ENCODE results near the gene BLOC1S1. TPM values are rescaled to one million over a fixed set of nuclear protein-coding genes. Genes with fewer than 3 reads are reported as not detected.

Gene BLOC1S1
- total and polyA plus RNA-seq, 3 donors from 2014 or later, result 108 to 145 (median 110) TPM

- intact Hi-C loops (cut with DNase I; ENCODE audit: low total_unique reads), result no loop called here
- WGBS, 2 donors, result 89 to 90% methylated on average over 8 to 19 of the region's 19 CpGs
- TF ChIP-seq POLR2A (IDR thresholded peaks at IDR 0.05), result no peak
- Histone ChIP-seq H3K36me3 (ENCODE audit: low read depth, missing control alignments) (no peaks in the 10 kb centered on the region), H3K27me3 (no peaks in the 10 kb centered on the region), H3K4me3 (no peak overlapping the region), H3K9me3 (no peaks in the 10 kb centered on the region), H3K27ac (no peak overlapping the region), H3K4me1 (no peaks in the 10 kb centered on the region)
- DNase-seq, result no peak
Measured at GRCh38 chr12:55696796-55697462, 18.9 kb upstream of the BLOC1S1 start.

- H3K27ac ChIP-seq, result no peak overlapping the region
- no peaks in the 10 kb centered on the region for H3K4me1 ChIP-seq
- WGBS, 2 donors, result 83 to 88% methylated on average over 7 of the region's 7 CpGs
- intact Hi-C loops (cut with DNase I; ENCODE audit: low total_unique reads), result no loop called here
- DNase-seq, result no peak
- TF ChIP-seq CTCF (IDR thresholded peaks at IDR 0.05), result no peak
- no peaks in the 10 kb centered on the region for H3K27me3 ChIP-seq
- no peaks in the 10 kb centered on the region for H3K9me3 ChIP-seq
- no peaks in the 10 kb centered on the region for H3K36me3 ChIP-seq (ENCODE audit: low read depth, missing control alignments)
- no peak overlapping the region for H3K4me3 ChIP-seq
Measured at GRCh38 chr12:55697686-55698085, 18.2 kb upstream of the BLOC1S1 start.

GRCh38 chr12:55698241-55698955 lies 17.4 kb upstream of the BLOC1S1 start:
- H3K27ac ChIP-seq, result no peak overlapping the region
- no peaks in the 10 kb centered on the region for H3K4me1 ChIP-seq
- no peak for DNase-seq
- H3K9me3 ChIP-seq, result no peaks in the 10 kb centered on the region
- intact Hi-C loops (cut with DNase I; ENCODE audit: low total_unique reads), result no loop called here
- 93 to 97% methylated on average over 6 to 16 of the region's 16 CpGs for WGBS, 2 donors
- TF ChIP-seq CTCF (IDR thresholded peaks at IDR 0.05) (no peak), POLR2A (IDR thresholded peaks at IDR 0.05) (no peak)
- H3K36me3 ChIP-seq (ENCODE audit: low read depth, missing control alignments), result no peaks in the 10 kb centered on the region
- H3K27me3 ChIP-seq, result no peaks in the 10 kb centered on the region
- H3K4me3 ChIP-seq, result no peak overlapping the region

- Histone ChIP-seq H3K27me3 (no peaks in the 10 kb centered on the region), H3K27ac (no peak overlapping the region), H3K4me1 (no peaks in the 10 kb centered on the region), H3K36me3 (ENCODE audit: low read depth, missing control alignments) (no peaks in the 10 kb centered on the region), H3K9me3 (no peaks in the 10 kb centered on the region), H3K4me3 (no peak overlapping the region)
- no peak for DNase-seq
- TF ChIP-seq POLR2A (IDR thresholded peaks at IDR 0.05), result no peak
- no peak for TF ChIP-seq CTCF (IDR thresholded peaks at IDR 0.05)
- WGBS, 2 donors, result 79 to 100% methylated on average over 1 of the region's 1 CpG
- intact Hi-C loops (cut with DNase I; ENCODE audit: low total_unique reads), result no loop called here
Measured at GRCh38 chr12:55698965-55699364, 16.9 kb upstream of the BLOC1S1 start.

- no peaks in the 10 kb centered on the region for H3K4me1 ChIP-seq
- no peak overlapping the region for H3K27ac ChIP-seq
- intact Hi-C loops (cut with DNase I; ENCODE audit: low total_unique reads), result no loop called here
- H3K27me3 ChIP-seq, result no peaks in the 10 kb centered on the region
- TF ChIP-seq POLR2A (IDR thresholded peaks at IDR 0.05) (no peak), CTCF (IDR thresholded peaks at IDR 0.05) (no peak)
- WGBS, 2 donors, result 82 to 93% methylated on average over 5 of the region's 5 CpGs
- H3K9me3 ChIP-seq, result no peaks in the 10 kb centered on the region
- no peak for DNase-seq
- no peak overlapping the region for H3K4me3 ChIP-seq
- H3K36me3 ChIP-seq (ENCODE audit: low read depth, missing control alignments), result no peaks in the 10 kb centered on the region
Measured at GRCh38 chr12:55699471-55700055, 16.3 kb upstream of the BLOC1S1 start.
